Stimulated activated CD4-positive, alpha-beta T cell treated with anti-CD3 and anti-CD28 coated beads, TNF-alpha, amount 100 ng/mL, for 24 hours (primary cell): ENCODE data around the gene ABTB2.

ENCODE experiments used
- DNase-seq, 3 experiments: peaks; one replicate each; pipeline ENCODE4 v3.0.0-alpha.2; 2020; ENCODE audit warnings: low read depth in 3 of 3

ABTB2 gene

GRCh38 chr11:34214961-34215805 is 142.6 kb downstream of the ABTB2 start:
- DNase-seq = peak; percentile 59 to 84 (median 59)

GRCh38 chr11:34213366-34213765 is 144.4 kb downstream of the ABTB2 start:
- DNase-seq = no peak

DNA sequence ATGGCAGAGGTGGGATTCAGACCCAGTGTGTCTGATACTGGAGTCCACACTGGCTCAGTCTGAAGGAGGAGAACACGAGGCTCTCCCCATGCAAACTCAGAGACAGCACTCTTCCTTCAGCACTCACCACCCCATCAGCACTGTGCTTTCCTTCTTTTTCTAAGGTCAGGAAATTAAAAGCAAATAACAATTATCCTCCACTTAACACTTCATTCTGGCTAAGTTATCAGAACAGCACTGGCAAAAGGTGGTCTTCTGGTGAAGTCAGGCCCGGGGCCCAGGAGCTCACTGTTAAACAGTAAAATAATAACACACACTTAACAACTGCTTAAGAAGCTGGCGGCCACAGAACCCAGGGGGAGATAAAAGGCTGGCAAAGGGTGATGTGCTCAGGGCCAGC is 145.2 kb downstream of the ABTB2 start:
- DNase-seq = no peak

DNA sequence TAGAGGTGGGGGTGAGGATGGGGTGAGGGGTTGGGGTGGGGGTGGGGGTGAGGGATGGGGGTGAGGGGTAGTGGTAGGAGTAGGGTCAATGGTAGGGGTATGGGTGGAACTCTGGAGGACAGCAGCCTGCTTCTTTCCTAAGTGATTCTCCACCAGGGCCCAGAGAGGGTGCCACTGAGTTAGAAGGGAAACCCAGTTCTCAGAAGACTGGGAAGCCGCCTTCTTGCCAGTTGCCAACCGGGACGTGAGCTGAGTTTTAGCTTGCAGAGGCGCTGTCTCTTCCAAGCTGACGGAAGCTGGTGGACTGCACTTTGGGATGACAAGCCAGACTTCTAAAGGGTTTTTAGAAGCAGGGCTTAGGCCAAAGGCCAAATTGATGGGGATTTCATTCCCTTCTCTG is 148.0 kb downstream of the ABTB2 start:
- no peak for DNase-seq

DNA sequence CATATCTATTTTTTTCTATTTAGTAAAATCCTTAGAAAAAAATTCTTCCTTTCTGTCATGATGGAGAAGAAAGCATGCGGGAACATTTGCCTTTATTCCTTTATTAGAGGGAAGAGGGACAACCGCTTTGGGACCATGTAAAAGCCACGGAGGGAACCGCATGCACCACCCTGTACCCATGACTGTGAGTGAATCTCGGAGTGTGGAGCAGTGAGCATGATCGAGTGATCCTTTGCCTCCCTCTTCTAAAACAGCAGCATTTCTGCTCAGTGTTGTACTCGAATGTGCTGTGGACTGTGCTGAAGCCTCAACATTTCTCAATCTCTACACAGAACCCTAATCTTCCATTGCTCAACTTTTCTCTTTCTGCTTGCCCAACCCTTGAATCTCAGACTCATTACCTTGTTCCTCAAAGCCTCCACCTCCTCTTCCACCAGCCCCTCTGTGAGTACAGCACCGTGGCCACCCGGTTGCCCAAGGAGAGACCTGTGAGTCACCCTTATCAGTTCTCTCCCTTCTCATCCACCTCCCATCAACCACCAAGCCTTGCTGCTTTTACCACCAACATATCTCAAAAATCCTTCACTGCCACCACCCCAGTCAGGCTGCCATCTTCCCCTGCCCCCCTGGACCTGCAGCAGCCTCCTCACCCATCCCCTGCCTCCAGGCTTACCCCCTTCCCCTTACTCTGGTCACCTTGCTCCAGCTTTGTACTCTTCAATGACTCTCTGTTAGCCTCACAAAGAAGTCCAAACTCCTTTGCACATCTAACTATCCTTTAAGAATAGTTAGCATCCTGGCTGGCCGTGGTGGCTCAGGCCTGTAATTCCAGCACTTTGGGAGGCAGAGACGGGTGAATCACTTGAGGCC is 149.3 kb downstream of the ABTB2 start:
- DNase-seq = peak in 1 of 3 experiments; percentile 16

GRCh38 chr11:34207487-34208180 is 150.2 kb downstream of the ABTB2 start:
- DNase-seq = no peak

GRCh38 chr11:34206407-34207300 is 151.2 kb downstream of the ABTB2 start:
- no peak for DNase-seq

GRCh38 chr11:34205326-34206035 is 152.3 kb downstream of the ABTB2 start:
- no peak for DNase-seq

GRCh38 chr11:34204396-34205279 is 153.2 kb downstream of the ABTB2 start:
- DNase-seq = no peak

GRCh38 chr11:34203377-34203871 is 154.4 kb downstream of the ABTB2 start:
- DNase-seq = no peak

DNA sequence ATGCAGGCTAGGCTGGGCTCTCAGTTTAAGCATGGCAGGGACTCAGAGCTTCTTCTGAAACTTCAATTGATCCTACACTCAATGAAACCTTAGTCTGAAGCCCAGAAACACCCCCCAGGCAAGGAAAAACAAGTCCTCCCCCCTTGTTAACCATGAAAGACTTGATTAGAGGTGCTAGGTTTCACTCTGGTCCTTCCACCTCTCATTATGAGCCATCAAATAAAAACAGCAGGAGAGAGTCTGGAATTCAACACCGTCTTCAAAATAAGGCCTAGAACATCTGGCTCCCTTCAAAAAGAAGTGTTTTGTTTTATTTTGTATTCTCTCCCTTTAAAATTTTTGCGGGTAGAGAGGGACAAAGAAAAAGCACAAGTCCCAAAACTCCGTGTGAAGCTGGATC is 156.7 kb downstream of the ABTB2 start:
- no peak for DNase-seq

DNA sequence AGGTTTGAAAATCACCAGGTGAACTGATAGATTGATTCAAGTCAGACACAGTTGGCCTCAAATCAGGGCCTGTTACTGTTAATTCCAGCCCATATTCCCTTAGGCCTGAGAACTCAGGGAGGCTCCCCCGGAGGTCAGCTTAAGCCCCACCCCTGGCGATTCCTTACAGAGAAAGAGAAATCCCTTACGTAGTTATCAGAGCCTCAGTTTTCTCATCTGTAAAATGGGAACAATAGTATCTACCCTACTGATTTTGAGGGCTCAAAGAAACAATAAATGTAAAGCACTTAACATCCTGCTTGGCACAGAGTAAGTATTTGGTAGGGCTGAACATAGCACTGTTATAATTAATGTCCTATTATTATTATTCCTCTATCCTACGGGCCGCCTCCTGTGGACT is 158.3 kb downstream of the ABTB2 start:
- DNase-seq = no peak

- DNase-seq = no peak
These were observed 159.3 kb downstream of the ABTB2 start for GRCh38 chr11:34198523-34198922.

- no peak for DNase-seq
These were observed 160.6 kb downstream of the ABTB2 start for GRCh38 chr11:34197256-34197655.

DNA sequence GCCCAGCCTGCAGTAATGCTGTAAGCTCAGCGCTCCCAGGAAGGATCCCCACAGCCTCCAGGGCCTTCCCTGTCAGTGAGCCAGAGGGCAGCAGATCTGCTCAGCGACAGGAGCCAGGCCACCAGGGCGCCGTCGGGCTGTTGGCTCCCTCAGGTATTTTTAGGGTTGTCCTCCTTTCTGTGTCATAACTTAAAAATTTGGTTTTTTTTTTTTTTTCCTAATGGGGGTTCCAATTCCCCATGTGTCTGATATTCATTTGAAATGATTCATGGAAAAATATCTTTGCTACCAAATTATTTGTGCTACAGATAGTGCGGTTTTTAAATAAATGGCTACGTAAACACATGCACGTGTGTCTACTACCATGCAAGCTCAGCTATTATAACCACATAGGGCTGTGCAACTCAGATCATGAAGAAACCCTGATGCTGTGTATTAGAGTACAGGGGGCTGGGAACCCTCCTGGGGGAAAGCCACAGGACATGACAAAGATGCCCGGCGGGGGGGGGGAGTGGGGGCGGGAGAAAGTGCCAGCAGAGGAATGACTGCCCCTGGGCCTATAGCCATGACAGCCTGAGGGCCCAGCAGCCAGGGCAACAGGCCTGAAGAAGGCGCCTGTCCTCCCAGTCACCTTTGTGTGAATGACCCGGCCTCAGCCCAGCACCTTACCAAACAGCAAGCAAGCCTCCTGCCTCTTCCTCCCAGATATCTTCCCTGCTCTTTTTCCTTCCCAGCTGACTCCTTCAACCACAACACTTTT is 163.1 kb downstream of the ABTB2 start:
- DNase-seq = no peak

DNA sequence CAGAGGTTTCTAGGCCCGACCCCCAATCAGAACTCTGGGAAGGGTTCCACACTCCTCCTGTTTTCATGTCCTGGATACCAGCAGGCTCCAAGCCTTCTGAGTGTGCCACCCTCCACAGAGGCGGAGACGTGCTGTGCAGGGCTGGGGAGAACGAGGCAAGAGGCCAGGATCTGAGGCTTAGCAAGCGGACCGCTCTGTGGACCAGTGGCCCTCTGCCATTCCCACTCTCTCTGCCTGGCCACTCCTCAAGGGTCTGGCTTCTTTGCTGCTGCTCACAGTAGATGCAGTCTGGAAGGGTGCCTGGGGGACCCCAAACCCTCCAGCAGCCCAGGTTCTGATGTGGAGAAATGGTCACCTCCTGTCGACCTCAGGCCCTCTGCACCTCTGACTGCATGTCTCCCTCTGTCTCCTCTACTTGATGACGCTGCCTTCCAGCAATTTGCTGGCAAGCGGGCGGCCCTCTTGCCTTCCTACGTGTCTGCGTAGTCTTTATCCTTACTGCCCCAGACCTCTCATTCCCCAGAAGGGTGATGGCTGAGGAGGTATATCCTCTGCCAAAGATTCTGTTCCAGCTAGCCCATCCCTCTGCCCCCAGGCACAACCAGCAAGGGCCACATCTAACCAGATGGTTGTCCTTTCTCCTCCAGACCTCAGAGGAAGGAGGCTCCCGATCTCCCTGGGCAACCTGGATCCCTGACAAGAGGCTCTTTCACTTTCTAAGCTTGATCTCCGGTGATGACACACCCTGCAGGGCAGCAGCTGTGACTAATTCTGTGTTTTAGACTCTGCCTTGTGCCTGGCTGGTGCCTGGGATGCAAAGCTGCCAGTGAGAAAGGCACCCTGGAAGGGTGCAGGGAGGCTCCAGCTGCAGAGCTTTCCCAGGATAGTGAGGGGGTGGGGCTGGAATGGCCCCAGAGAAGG is 165.1 kb downstream of the ABTB2 start:
- peak in 1 of 3 experiments; percentile 16 for DNase-seq

GRCh38 chr11:34191578-34191977 is 166.2 kb downstream of the ABTB2 start:
- DNase-seq = no peak
